NCI-H82 treated with DMSO at 0.1 percent for 48 hours (cell line): Measurements from ENCODE around the gene CDK6.
A peak's percentile ranks its signal among the peaks of the same experiment; 100 is the strongest.

ENCODE experiments used
- DNase-seq: peaks from one replicate; lab custom pipeline; 2025; ENCODE audit not compliant: unreplicated experiment; lab: John Stamatoyannopoulos, UW

The CDK6 gene

DNA sequence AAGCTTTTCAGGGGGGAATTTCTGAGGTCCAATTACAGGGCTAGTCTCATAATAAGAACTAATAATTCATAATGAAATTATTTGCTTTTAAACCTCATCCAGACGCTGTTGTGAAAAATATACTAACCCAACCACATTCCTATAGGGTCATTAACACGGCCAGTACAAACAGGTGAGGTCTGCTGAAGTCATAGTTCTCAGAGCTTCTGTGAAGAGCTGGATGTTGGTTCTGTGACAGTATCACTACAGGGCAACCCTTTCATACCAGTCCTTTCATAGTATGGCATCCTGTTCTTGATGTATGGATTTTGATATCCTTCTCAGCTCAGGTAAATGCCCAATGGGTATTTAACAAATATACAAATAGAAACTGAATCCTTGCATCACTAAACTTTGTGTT, 183.8 kb downstream of the CDK6 start:
- no peak for DNase-seq

DNA sequence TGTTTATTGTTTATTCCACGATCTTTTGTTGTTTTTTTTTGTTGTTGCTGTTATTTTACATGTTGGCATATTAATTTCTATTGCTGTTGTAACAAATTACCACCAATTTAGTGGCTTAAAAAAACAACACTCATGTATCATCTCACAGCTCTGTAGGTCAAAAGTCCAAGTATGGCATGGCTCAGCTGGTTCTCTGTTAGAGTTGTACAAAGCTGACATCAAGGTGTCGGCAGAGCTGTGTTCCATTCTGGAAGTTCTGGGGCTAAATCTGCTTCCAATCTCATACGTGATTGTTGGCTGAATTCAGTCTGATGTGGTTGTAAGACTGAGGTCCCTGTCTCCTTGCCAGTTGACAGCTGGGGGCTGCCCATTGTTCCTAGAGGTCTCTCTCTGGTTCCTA, 186.0 kb downstream of the CDK6 start:
- DNase-seq: no peak

DNA sequence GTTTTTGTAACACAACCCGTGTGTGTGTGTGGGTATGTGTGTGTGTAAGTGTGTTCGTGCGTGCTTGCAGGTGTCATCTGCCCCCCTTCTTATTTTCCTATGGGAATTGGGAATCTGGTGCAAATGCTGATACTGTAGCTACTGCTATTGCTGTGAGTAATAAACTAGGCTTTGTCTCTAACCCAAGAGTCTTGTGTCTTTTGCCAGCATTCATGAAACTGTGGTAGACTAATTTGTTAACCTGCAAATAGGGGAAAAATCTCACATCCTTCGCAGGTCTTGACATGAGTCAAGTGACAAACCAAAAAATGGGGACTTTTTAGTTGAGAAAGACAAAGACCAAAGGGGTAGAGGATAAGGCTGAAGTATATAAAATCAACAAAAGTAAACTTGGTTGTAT, 188.3 kb downstream of the CDK6 start:
- DNase-seq: no peak

DNA sequence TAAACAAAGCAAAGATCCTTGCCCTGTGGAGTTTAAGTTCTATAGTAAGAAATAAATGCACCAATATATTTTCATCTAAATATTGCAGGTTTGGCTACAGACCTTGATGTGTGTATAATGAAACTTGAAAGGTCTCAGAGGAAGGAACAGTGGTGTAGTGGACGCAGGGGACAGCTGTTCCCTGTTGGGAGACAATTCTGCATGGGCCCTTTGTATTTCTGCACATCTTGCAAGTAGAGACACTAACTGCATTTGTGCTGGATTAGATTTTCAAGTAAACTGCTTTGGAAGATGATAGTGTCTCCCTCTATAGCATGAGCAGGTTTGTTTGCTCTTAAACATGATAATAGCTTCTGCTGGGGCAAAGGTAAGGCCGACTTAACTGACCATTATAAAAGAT, 188.7 kb downstream of the CDK6 start:
- DNase-seq: no peak

DNA sequence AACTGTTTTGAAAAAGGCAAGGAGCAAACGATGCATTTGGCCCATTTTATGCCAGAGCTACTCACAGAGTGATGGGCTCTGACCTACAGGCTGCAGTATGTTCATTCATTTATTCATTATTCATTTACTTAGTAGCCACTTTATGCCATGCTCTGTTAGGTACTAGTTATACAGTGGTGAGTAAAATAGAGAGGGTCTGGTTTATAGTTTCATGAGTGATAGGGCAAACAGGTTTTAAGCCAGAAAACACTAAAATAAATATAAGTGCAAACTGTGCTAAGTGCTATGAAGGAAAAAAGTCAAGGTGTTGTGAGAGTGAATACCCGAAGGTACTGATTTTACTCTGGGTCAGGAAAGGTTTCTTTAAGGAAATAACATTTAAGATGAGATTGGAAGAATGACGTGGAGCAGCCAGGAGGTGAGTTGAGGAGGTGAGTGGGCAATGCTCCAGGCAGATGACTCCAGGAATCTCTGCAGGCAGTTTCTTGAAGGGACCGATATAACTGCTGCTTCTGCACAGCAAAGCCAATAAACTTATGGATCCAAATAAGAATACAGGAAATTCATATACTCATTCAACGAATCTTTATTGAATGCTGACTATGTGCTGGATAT, 189.3 kb downstream of the CDK6 start:
- no peak for DNase-seq

DNA sequence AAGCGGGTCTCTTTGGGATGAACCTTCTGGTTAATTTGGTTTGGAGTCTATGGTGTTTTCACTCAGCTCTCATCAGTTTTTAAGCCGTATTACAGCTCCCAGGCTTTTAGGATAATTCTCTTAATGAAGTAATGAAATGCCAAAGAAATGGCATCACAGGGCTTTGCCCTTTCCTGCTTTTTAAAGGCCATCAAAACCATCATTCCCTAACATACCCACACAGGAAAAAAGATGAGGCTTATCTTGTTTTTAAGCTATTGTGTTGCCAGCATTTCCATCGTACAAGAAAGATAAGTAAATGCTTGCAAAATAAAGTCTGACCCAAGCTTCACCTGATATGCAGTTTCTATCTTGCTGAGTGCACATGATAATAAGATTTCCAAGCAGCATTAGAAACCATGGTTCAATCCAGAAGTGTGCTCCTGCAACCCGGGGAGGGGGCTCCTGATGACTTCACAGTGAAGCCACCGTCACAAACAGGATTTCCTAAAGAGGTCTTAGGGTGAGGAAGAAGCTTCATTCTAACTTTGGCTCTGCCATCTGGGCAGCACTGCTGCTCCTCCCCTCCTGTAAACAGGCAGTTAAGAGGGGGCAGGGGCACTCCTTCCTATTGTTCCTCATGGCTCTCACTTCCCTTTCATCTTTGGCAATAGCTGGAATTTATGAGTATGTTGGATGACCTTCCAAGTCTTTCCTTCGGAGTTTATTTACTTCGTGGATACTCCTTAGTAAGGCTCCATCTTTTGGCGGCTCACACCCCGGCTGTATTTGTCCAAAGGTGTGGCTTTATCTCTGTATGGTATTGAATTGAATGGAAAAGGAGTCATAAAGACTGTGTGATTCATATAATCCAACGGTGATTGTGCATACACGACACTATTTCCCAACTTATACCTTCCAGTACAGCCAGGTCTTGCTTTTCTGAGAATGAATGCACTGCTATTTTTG, 191.0 kb downstream of the CDK6 start:
- DNase-seq: peak; percentile 99

DNA sequence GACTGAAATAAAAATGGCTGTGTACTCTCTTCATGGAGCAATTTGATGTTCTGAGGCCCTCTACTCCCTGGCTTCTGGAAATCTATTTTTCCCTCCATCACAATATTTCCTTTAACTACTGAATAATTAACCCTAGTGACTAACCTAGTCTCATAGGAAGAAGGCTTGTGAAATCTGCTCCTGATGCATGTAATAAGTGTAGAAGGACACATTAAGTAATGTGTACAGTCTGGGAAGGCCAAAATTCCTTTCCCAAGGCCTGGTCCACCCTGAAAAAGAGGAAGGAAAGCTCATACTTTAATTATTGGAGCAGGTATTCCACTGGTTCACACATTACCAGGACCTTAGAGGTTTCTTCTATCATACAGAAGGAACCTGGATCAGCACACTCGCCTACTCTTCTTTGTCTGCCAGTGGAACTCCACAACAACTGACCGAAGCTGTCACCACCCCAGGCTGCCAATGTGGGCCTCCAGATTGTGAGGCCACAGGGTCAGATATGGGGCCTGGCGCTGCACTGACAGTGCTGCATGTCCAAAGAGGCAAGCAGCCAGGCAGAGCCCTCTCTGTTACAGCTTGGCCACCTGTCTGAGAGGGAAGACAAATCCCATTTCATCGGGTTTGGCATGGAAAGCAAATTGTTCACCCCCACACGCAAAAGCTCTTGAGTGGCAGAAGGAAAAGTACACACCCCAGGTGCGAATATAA, 191.8 kb downstream of the CDK6 start:
- no peak for DNase-seq

DNA sequence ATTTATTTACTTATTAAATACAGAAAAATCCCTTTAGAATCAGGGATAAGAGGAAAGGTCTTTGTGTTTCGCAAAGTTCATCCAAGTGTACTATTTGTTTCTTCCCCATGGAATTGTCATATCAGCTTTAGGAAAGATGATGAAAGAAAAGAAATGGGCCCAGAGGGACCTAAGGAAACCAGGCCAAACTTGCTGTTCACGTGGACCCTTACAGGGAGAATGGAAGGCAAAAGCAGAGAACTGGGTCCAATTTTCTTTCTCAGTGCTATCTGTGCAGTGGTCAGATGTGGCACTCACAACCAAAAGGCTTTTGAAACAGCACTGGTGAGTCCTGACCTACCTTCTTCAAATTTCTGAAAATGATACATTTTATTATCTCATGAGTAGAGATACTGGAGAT, 192.6 kb downstream of the CDK6 start:
- DNase-seq: no peak

DNA sequence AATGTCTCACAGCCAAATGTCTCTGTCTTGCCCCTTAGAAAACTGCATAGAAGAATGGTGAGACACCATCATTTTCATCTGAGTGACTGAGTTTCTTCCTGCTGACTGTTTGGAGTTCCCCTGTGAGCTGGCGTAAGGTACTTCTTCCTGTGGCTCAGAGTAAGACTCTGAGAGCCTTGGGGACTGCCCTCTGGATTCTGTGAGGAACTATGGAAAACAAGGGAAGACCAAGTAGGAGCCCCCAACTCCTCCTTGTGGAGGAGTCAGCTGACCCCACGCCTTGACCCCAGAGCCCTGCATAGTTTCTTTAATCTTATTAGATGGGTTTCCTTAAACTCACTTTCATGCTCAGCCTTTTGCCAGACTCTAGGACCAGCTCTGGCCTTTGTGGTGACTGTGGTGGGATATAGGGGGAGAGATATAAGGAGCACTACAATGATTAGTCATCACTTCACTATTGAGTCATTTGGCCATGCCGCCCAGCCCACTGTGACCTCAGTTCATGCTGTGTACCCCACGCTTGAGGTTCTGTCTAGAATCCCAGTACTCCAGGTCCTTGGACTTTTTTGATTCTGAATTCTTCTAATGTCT, 194.4 kb downstream of the CDK6 start:
- DNase-seq: no peak

DNA sequence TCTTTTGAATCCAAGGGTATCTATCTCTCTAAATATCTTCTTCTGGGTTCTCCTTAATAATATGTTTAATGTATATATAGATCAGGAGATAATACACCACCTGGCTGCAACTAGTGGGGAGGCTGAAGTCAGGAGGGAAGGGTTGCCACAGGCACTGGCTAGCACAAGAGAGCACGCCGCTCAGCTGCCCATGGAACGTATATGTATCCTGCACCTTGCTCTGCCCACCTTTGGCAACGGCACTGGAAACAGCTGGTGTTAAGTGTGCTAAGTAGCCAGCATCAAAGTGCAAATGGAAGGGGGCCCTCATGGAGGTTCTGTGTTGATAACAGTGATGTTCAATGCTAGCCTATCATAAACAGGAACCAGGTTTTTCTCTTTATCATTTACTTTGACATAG, 196.4 kb downstream of the CDK6 start:
- DNase-seq: no peak

DNA sequence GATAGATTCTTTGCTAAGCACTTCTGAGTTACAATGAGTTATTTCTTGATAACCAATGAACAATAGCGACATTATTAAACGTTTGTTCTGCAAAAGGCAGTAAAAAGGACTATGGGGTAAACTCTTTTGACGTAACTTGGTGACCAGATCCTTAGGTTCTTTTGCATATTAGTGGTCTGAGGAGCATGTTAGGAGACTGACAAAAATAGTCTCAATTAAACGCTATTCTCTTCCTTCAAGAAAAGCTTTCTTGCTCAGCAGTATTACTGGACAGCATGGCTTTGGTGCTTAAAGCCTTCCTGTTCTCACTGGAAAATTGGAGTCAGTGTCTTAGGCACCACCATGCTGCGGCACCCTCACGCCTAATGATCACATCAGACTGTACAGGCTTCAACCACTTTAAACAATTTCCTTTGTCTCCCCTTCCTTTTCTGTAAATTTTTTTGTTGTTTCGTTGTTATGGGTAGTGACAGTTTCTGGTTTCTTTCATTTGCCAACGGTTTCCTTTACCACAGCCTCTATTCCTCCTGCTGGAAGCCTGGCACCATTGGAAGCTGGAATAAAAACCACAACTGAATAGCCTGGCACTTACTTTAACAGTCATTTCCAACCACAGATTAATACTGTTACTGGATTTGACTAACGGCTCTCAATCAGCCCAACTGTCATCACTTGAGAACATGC, 197.0 kb downstream of the CDK6 start:
- peak; percentile 57 for DNase-seq

DNA sequence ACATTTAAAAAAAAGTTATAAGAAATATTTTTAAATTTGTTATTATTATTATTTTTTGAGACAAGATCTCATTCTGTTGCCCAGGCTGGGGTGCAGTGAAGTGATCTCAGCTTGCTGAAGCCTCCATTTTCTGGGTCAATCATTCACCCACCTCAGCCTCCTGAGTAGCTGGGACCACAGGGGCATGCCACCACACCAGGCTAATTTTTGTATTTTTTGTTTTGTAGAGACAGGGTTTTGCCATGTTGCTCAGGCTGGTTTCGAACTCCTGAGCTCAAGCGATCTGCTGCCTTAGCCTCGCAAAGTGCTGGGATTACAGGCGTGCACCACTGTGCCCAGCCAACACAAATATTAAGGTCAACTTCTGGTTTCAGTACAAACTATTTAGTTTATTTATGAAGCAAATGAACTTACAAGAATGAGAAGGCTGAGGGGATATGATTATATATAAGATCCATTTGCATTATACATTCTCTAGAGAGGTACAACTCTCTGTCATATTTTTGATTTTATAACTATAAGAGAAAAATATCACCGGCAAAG, 200.3 kb downstream of the CDK6 start:
- no peak for DNase-seq

DNA sequence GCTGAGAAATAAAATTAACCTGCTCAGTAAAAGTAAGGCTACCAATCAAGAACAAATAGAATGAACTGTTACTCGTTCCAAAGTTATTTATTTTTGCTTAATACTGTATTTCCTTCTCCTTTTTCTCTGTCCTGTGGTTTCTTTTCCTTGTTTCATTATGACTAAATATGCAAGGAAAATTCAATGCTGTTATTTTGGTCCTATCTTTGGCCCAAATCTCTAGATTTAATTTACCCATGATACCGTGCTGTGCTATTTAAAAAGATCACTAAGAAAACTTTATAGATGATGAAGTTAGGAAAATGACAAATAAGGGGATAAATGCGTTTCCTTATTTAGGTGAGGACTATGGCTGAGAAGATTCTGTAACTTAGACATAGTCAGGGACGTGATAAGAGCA, 200.8 kb downstream of the CDK6 start:
- no peak for DNase-seq

DNA sequence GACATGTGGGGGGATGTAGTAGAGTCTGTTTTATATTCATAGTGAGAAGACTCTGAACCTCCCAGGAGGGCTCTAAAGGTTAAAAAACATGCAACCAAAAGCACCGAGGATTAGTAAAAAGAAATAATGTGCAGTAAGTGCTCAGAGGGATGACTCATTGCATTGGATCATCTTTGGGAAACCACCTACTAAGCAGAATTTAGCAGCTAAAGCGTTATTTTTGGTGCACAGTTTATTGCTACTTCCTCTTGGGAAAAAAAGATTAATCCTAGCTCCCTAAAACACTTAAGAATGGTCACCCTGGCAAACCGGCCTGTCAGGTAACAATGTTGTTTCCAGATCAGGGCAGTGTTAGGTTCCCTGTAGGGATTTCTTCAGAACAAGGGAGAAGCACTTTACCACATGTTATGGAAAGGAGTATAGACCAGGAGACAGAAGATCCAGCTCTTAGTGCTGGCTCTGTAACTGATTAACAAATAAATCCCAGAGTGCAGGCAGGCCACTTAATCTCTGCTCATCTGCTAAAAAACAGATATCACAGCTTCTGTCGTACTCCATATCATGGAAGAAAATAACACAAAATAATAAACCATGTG, 201.4 kb downstream of the CDK6 start:
- peak; percentile 83 for DNase-seq

DNA sequence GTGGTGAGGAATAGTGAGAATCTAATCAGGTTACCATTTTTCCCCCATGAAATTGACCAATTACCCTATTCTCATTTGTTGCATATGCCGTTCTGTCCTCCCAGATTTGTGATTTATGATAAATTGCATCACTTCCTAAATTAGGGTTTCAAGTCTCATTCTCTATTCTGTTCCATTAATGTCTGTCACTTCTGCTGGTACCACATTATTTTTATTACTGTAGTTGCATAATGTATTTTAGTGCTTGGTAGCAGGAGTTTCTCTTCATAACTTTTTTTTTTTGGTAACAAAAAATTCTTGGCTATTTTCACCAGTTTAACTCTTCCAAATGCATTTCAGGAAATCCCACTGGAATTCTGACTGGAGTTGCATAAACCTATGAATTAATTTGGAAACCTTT, 202.2 kb downstream of the CDK6 start:
- DNase-seq: no peak

DNA sequence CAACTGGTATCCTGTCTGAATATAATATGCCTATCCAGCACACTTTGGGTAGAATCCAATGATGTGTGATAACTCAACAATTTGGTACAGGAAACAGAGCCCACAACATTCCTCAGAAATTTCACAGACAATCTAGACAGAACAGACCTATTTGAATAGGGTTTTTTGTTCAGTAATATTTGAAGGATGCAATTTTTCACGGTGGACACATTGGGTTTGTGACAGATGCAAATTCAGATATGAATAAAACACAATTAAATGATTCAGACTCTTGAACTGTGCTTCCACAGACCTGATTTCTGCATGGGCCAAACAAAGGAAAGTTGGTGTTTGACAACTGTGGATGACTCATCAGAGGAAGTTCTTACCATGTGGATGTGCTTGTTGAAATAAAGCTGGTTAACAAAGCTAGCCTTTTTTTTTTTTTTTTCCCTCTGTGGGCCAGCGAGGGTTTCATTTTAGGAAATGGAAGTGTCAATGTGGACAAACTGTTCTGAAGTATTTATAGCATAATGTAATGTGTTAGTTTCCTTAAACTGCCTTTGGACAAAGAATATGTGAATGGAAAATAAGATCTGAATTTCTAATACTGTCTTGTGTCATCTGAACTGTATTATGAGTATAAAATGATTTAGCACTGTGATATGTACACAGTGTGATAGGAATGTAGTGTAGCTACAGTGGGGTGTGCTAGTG, 203.0 kb downstream of the CDK6 start:
- DNase-seq: no peak

DNA sequence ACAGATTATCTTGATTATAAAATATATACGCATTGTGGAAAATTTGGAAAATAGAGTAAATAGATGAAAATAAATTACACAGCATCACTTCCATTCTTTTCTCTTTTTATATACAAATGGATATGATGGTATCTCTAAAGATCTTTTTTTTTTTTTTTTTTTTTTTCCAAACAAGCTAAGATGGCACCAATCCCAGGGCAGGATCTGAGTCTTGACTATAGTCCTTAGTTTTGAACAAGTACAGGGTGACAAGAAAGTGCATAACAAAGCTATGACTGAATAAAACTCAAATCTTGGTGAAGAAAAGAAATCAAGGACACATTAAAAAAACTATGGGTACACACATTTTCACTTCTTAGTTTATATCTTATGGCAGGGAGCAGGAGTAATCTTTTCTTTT, 203.6 kb downstream of the CDK6 start:
- DNase-seq: no peak

DNA sequence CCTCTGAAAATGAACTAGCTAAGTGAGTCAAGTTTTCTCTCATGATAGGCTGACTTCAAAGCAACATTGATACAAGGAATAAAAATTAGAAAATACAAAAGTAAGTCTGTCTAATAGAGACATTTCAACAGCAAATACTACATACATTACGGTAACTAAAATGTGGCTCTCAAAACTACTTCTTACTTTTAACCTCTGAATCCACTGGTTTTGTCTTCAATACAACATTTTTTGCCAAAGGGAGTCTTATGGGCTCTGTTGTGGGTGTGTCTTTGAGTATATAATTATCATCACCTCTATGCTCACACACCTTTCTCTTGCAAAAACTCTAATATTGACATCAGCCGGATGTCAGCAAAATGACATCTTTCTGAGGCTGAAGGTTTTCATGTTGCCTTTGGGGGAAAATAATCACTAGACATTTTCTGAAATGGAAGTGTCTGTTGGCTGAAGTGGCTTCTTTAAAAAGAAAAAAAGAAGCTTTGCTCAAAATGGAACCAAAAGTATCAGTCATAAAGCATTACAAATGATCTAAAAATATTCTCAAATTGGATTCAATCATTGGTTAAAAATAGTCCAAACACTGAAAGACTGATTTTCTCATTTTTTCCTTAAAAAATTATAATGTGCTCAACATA, 204.4 kb downstream of the CDK6 start:
- no peak for DNase-seq
